Prostate gland (tissue), 2 donors: Measurements from ENCODE around the gene ARPC5.

Source experiments
- CTCF ChIP-seq, 4 experiments: fragments of 200-600 bp in 2 of 4; fragments of 450-650 bp in 2 of 4; sonication (generic) in 2 of 4; IDR thresholded peaks; 1 replicate in 3 of 4; 2 replicates in 1 of 4; pipeline ENCODE4 v1.5.1; 2016 to 2019; ENCODE audit warnings: antibody characterized with exemption in 4 of 4, mild to moderate bottlenecking in 2 of 4, moderate library complexity in 2 of 4
- POLR2AphosphoS5 ChIP-seq: sonication (generic); formaldehyde crosslinking; IDR thresholded peaks from one replicate; pipeline ENCODE4 v1.6.1; 2017; ENCODE audit warnings: antibody characterized with exemption

- TF ChIP-seq CTCF (IDR thresholded peaks at IDR 0.05) (no peak), POLR2AphosphoS5 (no peak)
These were observed 4.6 kb upstream of the ARPC5 start for GRCh38 chr1:183640193-183640592.
